ENCODE results near the gene FAM50A.

DNA sequence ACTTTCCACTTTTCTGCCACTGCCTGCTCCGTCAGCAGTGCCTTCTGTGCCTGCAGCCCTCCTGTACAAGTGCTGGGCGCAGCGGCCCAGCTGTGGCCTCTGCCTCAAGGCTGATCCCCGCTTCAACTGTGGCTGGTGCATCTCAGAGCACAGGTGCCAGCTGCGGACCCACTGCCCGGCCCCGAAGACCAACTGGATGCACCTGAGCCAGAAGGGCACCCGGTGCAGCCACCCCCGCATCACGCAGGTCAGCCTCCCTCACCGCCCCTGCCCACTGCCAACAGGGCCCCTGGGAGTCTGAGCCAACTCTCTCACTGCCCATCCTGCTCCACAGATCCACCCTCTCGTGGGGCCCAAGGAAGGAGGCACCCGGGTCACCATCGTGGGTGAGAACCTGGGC is 21.7 kb downstream of the FAM50A start:
- TF ChIP-seq YY1 (IDR thresholded peaks at IDR 0.05; ENCODE audit: insufficient read depth, insufficient read length): no peak
- TF ChIP-seq ZNF274 (IDR thresholded peaks at IDR 0.05; ENCODE audit: low read depth, low read length): no peak
- TF ChIP-seq SUZ12 (IDR thresholded peaks at IDR 0.05; ENCODE audit: extremely low read depth, insufficient read depth, insufficient read length): no peak

All from NT2/D1 (cell line).